Tibial nerve (tissue), 4 donors: ENCODE measurements around the gene APOL6.
A peak's percentile ranks its signal among the peaks of the same experiment; 100 is the strongest.

Experiments used
- EP300 ChIP-seq, 2 donors: sonication (generic); formaldehyde crosslinking; IDR thresholded peaks; one replicate each; pipeline ENCODE4 v1.6.1; 2017; ENCODE audit warnings: antibody characterized with exemption in 2 of 2, mild to moderate bottlenecking in 1 of 2
- TF ChIP-seq, protein P1 (sequence below), 5 experiments: fragments of 200-600 bp in 3 of 5; fragments of 450-650 bp in 2 of 5; sonication (generic) in 3 of 5; IDR thresholded peaks; one replicate each; pipeline ENCODE4 v1.5.1; 2016 to 2019; ENCODE audit warnings: antibody characterized with exemption in 5 of 5, mild to moderate bottlenecking in 3 of 5, moderate library complexity in 2 of 5

DNA sequence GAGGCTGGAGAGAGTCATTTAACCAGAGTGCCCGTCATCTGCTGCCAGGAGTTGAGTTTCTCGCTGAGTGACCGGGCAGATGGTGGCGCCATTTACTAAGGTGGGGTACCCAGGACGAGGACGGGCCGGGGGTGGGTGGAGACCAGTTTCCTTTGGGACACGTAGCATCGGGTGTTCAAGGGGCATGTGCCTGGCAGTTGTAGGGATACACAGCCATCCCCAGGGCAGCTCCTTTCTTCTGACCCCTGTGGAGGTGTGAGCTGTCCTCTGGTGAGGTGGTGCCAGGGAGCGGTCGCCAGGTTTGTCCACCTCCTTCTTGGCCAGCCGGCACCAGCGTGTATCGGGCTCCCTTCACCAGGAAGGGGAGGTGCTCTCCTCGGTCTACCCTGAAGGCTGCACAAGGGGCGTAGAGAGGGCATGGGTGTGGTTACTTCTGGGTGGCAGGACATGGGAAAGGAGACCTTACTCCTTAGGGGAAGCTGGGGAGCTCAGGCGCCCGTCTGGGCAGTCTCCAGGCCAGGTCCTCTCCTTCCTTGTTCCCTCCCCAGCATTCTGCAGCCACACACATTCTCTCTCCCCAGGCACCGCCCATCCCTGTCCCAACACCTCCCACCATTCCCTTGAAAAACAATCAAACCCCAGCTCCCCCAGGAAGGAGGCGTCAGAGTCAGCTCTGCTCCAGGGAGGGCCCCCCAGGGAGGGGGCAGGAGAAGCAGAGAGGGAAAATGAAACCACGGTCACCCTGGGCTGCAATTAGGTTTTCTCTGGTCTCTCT, 20.8 kb upstream of the APOL6 start:
- TF ChIP-seq, protein P1, sequence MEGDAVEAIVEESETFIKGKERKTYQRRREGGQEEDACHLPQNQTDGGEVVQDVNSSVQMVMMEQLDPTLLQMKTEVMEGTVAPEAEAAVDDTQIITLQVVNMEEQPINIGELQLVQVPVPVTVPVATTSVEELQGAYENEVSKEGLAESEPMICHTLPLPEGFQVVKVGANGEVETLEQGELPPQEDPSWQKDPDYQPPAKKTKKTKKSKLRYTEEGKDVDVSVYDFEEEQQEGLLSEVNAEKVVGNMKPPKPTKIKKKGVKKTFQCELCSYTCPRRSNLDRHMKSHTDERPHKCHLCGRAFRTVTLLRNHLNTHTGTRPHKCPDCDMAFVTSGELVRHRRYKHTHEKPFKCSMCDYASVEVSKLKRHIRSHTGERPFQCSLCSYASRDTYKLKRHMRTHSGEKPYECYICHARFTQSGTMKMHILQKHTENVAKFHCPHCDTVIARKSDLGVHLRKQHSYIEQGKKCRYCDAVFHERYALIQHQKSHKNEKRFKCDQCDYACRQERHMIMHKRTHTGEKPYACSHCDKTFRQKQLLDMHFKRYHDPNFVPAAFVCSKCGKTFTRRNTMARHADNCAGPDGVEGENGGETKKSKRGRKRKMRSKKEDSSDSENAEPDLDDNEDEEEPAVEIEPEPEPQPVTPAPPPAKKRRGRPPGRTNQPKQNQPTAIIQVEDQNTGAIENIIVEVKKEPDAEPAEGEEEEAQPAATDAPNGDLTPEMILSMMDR (IDR thresholded peaks at IDR 0.05): peak; percentile 46 to 68 (median 53)
- peak in 1 of 2 donors; percentile 41 for TF ChIP-seq EP300 (IDR thresholded peaks at IDR 0.05)
